Measurements from ENCODE around the gene SGTA. TPM values are rescaled to one million over a fixed set of nuclear protein-coding genes. Genes with fewer than 3 reads are reported as not detected.

The SGTA gene
- 81.3 and 85.1 TPM in 2 replicates for total RNA-seq

GRCh38 chr19:2782936-2783780 is at the start of gene SGTA:
SGTA (minus strand) TSS chr19:2783273; CDS start chr19:2769068, 14,205 bp downstream.

GRCh38 chr19:2819540-2820111 is 36.6 kb upstream of the SGTA start, which contains the start of gene ZNF554:
ZNF554 (plus strand) TSS chr19:2819868; CDS start chr19:2820072, 204 bp downstream.

GRCh38 chr19:2785244-2785997 is 2.3 kb upstream of the SGTA start, which contains the start of gene THOP1:
THOP1 (plus strand) TSS chr19:2785503; CDS start chr19:2785663, 160 bp downstream.

GRCh38 chr19:2739602-2740313 is 43.3 kb downstream of the SGTA start, which contains the start of gene SLC39A3:
SLC39A3 (minus strand) TSS chr19:2740017; CDS start chr19:2737257, 2,760 bp downstream.

GRCh38 chr19:2720777-2721569 is 62.1 kb downstream of the SGTA start, which contains the start of gene DIRAS1:
DIRAS1 (minus strand) TSS chr19:2721372; CDS start chr19:2717806, 3,566 bp downstream.

Other genes starting within 250 kb of the SGTA start
- under 0.01 and 0.15 TPM in 2 replicates for gene GNG7, start 80.6 kb downstream of the SGTA start, total RNA-seq
- gene DIRAS1, start 61.9 kb downstream of the SGTA start, total RNA-seq = 0.34 and 0.59 TPM in 2 replicates
- gene SLC39A3, start 43.3 kb downstream of the SGTA start, total RNA-seq = 34.6 and 37.8 TPM in 2 replicates
- gene THOP1, start 2.2 kb upstream of the SGTA start, total RNA-seq = 137 and 145 TPM in 2 replicates
- gene ZNF554, start 36.6 kb upstream of the SGTA start, total RNA-seq = 0.50 and 1.2 TPM in 2 replicates
- 2.5 and 3.3 TPM in 2 replicates for gene ZNF555, start 58.2 kb upstream of the SGTA start, total RNA-seq
- not detected in 2 replicates for gene ZNF556, start 84.1 kb upstream of the SGTA start, total RNA-seq
- gene ZNF57, start 117.7 kb upstream of the SGTA start, total RNA-seq = 1.8 and 2.5 TPM in 2 replicates
- 2.2 and 3.0 TPM in 2 replicates for gene ZNF77, start 161.7 kb upstream of the SGTA start, total RNA-seq
- 0.17 and 0.30 TPM in 2 replicates for gene TLE6, start 194.3 kb upstream of the SGTA start, total RNA-seq
- gene TLE2, start 246.0 kb upstream of the SGTA start, total RNA-seq = 0.45 and 2.5 TPM in 2 replicates